Subcutaneous preadipocyte (primary cell): Measurements from ENCODE around the gene ADGRF4. TPM values are rescaled to one million over a fixed set of nuclear protein-coding genes. Genes with fewer than 3 reads are reported as not detected.

Experiments used
- total RNA-seq: library from RNA; depleted of rRNA; stranded (reverse); fragments of >200 nt; gene quantifications from 2 replicates; pipeline ENCODE4 v1.2.3, GENCODE V29; 2012

Gene ADGRF4, protein sequence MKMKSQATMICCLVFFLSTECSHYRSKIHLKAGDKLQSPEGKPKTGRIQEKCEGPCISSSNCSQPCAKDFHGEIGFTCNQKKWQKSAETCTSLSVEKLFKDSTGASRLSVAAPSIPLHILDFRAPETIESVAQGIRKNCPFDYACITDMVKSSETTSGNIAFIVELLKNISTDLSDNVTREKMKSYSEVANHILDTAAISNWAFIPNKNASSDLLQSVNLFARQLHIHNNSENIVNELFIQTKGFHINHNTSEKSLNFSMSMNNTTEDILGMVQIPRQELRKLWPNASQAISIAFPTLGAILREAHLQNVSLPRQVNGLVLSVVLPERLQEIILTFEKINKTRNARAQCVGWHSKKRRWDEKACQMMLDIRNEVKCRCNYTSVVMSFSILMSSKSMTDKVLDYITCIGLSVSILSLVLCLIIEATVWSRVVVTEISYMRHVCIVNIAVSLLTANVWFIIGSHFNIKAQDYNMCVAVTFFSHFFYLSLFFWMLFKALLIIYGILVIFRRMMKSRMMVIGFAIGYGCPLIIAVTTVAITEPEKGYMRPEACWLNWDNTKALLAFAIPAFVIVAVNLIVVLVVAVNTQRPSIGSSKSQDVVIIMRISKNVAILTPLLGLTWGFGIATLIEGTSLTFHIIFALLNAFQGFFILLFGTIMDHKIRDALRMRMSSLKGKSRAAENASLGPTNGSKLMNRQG
- not detected in 2 replicates for total RNA-seq

DNA sequence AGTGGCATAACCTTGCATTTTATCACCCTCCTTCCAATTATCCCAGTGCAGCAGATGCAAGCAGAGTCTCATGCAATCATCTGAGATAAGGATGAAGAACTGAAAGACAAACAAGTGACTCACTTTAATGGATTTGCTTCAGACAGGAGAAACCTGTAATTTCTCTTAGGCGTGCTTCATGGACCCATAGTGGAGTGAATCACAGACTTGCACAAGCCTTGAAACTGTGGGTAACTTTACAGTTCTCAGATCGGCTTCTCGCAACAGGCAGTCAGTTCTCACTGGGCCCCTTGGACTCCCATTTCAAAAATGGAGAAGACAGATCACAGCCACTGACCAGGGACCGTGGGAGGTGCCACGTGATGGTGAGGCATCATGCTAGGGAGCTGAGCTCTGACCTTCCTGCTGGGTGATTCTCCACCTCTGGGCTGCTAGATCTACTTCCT is at the start of gene ADGRF4:
Gene ADGRF4 (plus strand): TSS at position 239 of the 446 bp plus-strand sequence. CDS start 8,666 bp downstream, outside the sequence.

Other genes with a start within 250 kb of the ADGRF4 start
- gene CD2AP, start 220.8 kb upstream of the ADGRF4 start, total RNA-seq, result 12.5 and 19.5 TPM in 2 replicates
- not detected in 2 replicates for gene OPN5, start 83.5 kb downstream of the ADGRF4 start, total RNA-seq